D721Med (cell line): ENCODE measurements around the gene UBE2G2.

Experiments used
- DNase-seq: peaks from one replicate; pipeline ENCODE4 v3.0.0; 2011; ENCODE audit warnings: low spot score; ENCODE audit not compliant: insufficient read length
- FAIRE-seq: peaks from 2 replicates; lab custom pipeline; 2011; peaks lifted over from hg19 to GRCh38; lab: Jason Lieb, UNC
- CTCF ChIP-seq: IDR thresholded peaks from 2 replicates; pipeline ENCODE4 v1.5.1; 2012; ENCODE audit warnings: mild to moderate bottlenecking, control low read depth; ENCODE audit not compliant: insufficient read depth; ENCODE audit errors: missing control alignments

UBE2G2 gene

GRCh38 chr21:44840771-44841170, 39.2 kb upstream of the UBE2G2 start:
- FAIRE-seq (no peak), DNase-seq (no peak)
- TF ChIP-seq CTCF: no peak

- TF ChIP-seq CTCF: no peak
- FAIRE-seq: no peak
- DNase-seq: no peak
Observed at GRCh38 chr21:44838951-44839350, 37.3 kb upstream of the UBE2G2 start.

- FAIRE-seq (no peak), DNase-seq (no peak)
- TF ChIP-seq CTCF: no peak
Observed at GRCh38 chr21:44838039-44838895, 36.6 kb upstream of the UBE2G2 start.

GRCh38 chr21:44837537-44837936, 35.9 kb upstream of the UBE2G2 start:
- TF ChIP-seq CTCF: no peak
- no peak for FAIRE-seq
- DNase-seq: no peak

GRCh38 chr21:44836666-44837471, 35.2 kb upstream of the UBE2G2 start:
- DNase-seq (no peak), FAIRE-seq (no peak)

GRCh38 chr21:44836349-44836665, 34.7 kb upstream of the UBE2G2 start:
- FAIRE-seq: no peak
- TF ChIP-seq CTCF: no peak
- DNase-seq: no peak

More at GRCh38 chr21:44836666-44837471, 35.2 kb upstream of the UBE2G2 start:
- TF ChIP-seq CTCF: no peak

- TF ChIP-seq CTCF: no peak
- DNase-seq (no peak), FAIRE-seq (no peak)
Observed at GRCh38 chr21:44835647-44835973, 34.0 kb upstream of the UBE2G2 start.
